ENCODE data around the gene RBPJ.
"Not testable (repeated sequence)": the region's sequence is repeated elsewhere in the genome, so short reads cannot be mapped to it uniquely, and the experiment has no call there.

The RBPJ gene

GRCh38 chr4:26377328-26378311, 56.8 kb downstream of the RBPJ start:
- no peak for DNase-seq

- no peak for DNase-seq
Observed at GRCh38 chr4:26379837-26380236, 59.0 kb downstream of the RBPJ start.

- DNase-seq, result no peak
Observed at GRCh38 chr4:26380740-26381139, 59.9 kb downstream of the RBPJ start.

GRCh38 chr4:26384380-26385057, 63.7 kb downstream of the RBPJ start:
- DNase-seq, result no peak

GRCh38 chr4:26385690-26386089, 64.9 kb downstream of the RBPJ start:
- DNase-seq, result no peak

- DNase-seq, result no peak
Observed at GRCh38 chr4:26386386-26386785, 65.6 kb downstream of the RBPJ start.

- DNase-seq, result no peak
Observed at GRCh38 chr4:26388671-26389070, 67.9 kb downstream of the RBPJ start.

- DNase-seq, result no peak
Observed at GRCh38 chr4:26397086-26397485, 76.3 kb downstream of the RBPJ start.

- DNase-seq, result no peak
Observed at GRCh38 chr4:26400132-26400531, 79.3 kb downstream of the RBPJ start.

- not testable (repeated sequence) for DNase-seq
Observed at GRCh38 chr4:26402017-26402416, 81.2 kb downstream of the RBPJ start.

- DNase-seq, result no peak
Observed at GRCh38 chr4:26402458-26402857, 81.6 kb downstream of the RBPJ start.

GRCh38 chr4:26404743-26405206, 84.0 kb downstream of the RBPJ start:
- no peak for DNase-seq

- DNase-seq, result no peak
Observed at GRCh38 chr4:26406346-26406975, 85.6 kb downstream of the RBPJ start.

GRCh38 chr4:26407476-26407875, 86.7 kb downstream of the RBPJ start:
- no peak for DNase-seq

GRCh38 chr4:26410385-26411293, 89.8 kb downstream of the RBPJ start:
- peak; percentile 4 for DNase-seq

GRCh38 chr4:26412381-26413372, 91.9 kb downstream of the RBPJ start:
- no peak for DNase-seq

- no peak for DNase-seq
Observed at GRCh38 chr4:26413582-26413981, 92.8 kb downstream of the RBPJ start.

- no peak for DNase-seq
Observed at GRCh38 chr4:26418107-26418506, 97.3 kb downstream of the RBPJ start.

- DNase-seq, result no peak
Observed at GRCh38 chr4:26418850-26419249, 98.0 kb downstream of the RBPJ start.

GRCh38 chr4:26420438-26420837, 99.6 kb downstream of the RBPJ start:
- DNase-seq, result no peak

GRCh38 chr4:26420913-26421312, 100.1 kb downstream of the RBPJ start:
- no peak for DNase-seq
